ENCODE results near the gene FLT3LG. TPM values are rescaled to one million over a fixed set of nuclear protein-coding genes. Genes with fewer than 3 reads are reported as not detected.

The FLT3LG gene
- total and polyA plus RNA-seq, 9 of the 15 experiments (the other 6 are each of a cell fraction or from before 2014, with no cell fraction given), result 0.31 to 6.4 (median 1.1) TPM

- no peak for TF ChIP-seq RERE (CRISPR knock-in tag; IDR thresholded peaks at IDR 0.05; ENCODE audit: borderline replicate concordance)
- peak; percentile 57; the same call in 1 of the 2 replicates for TF ChIP-seq ZNF253 (CRISPR knock-in tag; conservative IDR thresholded peaks at IDR 0.05)
- TF ChIP-seq, protein P1, sequence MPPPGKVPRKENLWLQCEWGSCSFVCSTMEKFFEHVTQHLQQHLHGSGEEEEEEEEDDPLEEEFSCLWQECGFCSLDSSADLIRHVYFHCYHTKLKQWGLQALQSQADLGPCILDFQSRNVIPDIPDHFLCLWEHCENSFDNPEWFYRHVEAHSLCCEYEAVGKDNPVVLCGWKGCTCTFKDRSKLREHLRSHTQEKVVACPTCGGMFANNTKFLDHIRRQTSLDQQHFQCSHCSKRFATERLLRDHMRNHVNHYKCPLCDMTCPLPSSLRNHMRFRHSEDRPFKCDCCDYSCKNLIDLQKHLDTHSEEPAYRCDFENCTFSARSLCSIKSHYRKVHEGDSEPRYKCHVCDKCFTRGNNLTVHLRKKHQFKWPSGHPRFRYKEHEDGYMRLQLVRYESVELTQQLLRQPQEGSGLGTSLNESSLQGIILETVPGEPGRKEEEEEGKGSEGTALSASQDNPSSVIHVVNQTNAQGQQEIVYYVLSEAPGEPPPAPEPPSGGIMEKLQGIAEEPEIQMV (tag; conservative IDR thresholded peaks at IDR 0.05; ENCODE audit: low read depth), result no peak
- no peak for TF ChIP-seq PPARD (CRISPR knock-in tag; IDR thresholded peaks at IDR 0.05)
- no peak for TF ChIP-seq ZFP36 (IDR thresholded peaks at IDR 0.05; ENCODE audit: low read depth, low read length, partially characterized antibody)
- TF ChIP-seq MAFK (IDR thresholded peaks at IDR 0.05; ENCODE audit: low read length), result no peak
- no peak for TF ChIP-seq ARHGAP35 (IDR thresholded peaks at IDR 0.05; ENCODE audit: partially characterized antibody)
- TF ChIP-seq, protein P2, sequence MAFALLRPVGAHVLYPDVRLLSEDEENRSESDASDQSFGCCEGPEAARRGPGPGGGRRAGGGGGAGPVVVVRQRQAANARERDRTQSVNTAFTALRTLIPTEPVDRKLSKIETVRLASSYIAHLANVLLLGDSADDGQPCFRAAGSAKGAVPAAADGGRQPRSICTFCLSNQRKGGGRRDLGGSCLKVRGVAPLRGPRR (CRISPR knock-in tag; IDR thresholded peaks at IDR 0.05), result no peak
- TF ChIP-seq, protein P3, sequence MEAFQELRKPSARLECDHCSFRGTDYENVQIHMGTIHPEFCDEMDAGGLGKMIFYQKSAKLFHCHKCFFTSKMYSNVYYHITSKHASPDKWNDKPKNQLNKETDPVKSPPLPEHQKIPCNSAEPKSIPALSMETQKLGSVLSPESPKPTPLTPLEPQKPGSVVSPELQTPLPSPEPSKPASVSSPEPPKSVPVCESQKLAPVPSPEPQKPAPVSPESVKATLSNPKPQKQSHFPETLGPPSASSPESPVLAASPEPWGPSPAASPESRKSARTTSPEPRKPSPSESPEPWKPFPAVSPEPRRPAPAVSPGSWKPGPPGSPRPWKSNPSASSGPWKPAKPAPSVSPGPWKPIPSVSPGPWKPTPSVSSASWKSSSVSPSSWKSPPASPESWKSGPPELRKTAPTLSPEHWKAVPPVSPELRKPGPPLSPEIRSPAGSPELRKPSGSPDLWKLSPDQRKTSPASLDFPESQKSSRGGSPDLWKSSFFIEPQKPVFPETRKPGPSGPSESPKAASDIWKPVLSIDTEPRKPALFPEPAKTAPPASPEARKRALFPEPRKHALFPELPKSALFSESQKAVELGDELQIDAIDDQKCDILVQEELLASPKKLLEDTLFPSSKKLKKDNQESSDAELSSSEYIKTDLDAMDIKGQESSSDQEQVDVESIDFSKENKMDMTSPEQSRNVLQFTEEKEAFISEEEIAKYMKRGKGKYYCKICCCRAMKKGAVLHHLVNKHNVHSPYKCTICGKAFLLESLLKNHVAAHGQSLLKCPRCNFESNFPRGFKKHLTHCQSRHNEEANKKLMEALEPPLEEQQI (IDR thresholded peaks at IDR 0.05), result no peak
- TF ChIP-seq ZNF146 (CRISPR knock-in tag; IDR thresholded peaks at IDR 0.05; ENCODE audit: unreplicated experiment), result no peak
- TF ChIP-seq MAFF (IDR thresholded peaks at IDR 0.05; ENCODE audit: low read length), result peak; percentile 4
- no peak for TF ChIP-seq TCFL5 (CRISPR knock-in tag; conservative IDR thresholded peaks at IDR 0.05)
Observed at GRCh38 chr19:49492573-49493405, 18.8 kb downstream of the FLT3LG start (continued).
